GM06990 (cell line): ENCODE measurements around the gene ZNF778.

Experiments
- DNase-seq: peaks from one replicate; pipeline ENCODE4 v3.0.0-alpha.2; 2011; ENCODE audit not compliant: insufficient read length; ENCODE audit errors: extremely low read depth
- H3K27me3 ChIP-seq: replicated peaks from 2 replicates; pipeline ENCODE4 v1.6.0; 2011; ENCODE audit warnings: low read length; ENCODE audit not compliant: control insufficient read depth, insufficient read depth
- H3K36me3 ChIP-seq: 2 replicates; pipeline ENCODE4 v1.5.1; 2011; ENCODE audit warnings: low read length; ENCODE audit not compliant: control insufficient read depth, insufficient read depth
- H3K4me3 ChIP-seq: replicated peaks from 2 replicates; pipeline ENCODE4 v1.5.1; 2011; ENCODE audit warnings: low read depth, mild to moderate bottlenecking, control low read depth, low read length
- TF ChIP-seq, protein P1 (sequence below): IDR thresholded peaks from 2 replicates; pipeline ENCODE4 v1.5.1; 2011; ENCODE audit warnings: low read length, control low read depth, mild to moderate bottlenecking, inconsistent platforms; ENCODE audit not compliant: insufficient read depth, poor library complexity, severe bottlenecking

Gene ZNF778

DNA sequence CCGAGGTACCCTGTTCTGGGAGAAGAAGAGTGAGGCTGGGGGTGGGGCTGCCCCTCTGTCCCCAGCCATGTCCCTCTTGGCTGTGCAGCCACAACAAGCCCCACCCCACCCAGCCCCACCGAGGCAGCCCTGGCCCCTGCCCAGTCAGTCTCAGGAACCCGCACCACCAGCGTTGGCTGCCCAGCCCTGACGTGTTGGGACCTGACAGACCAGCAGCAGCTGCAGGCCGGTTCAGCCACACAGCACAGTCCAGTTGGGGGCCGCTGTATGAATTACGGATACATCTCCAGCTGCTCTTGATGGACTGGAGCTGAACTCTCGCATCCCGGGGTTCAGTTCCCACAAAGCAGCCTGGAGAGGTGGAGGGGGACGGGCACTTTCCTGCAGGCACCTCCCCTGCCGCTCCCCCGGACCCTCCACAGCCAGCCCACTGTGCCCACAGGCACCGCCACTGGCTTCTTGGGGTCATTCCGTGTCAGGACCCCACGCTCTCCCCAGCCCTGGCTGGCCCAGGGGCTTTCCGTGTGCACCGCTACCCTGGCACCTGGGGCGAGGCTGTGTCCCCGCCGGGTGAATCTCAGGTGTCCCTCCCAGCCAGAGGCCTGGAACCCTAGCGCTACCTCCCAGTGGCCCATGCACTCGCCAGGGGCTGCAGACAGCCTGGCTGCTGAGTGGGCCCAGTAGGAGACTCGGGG lies 38.9 kb upstream of the ZNF778 start:
- H3K36me3 ChIP-seq: no peaks in the 10 kb centered on the region
- DNase-seq: no peak
- H3K4me3 ChIP-seq: no peak overlapping the region
- TF ChIP-seq, protein P1, sequence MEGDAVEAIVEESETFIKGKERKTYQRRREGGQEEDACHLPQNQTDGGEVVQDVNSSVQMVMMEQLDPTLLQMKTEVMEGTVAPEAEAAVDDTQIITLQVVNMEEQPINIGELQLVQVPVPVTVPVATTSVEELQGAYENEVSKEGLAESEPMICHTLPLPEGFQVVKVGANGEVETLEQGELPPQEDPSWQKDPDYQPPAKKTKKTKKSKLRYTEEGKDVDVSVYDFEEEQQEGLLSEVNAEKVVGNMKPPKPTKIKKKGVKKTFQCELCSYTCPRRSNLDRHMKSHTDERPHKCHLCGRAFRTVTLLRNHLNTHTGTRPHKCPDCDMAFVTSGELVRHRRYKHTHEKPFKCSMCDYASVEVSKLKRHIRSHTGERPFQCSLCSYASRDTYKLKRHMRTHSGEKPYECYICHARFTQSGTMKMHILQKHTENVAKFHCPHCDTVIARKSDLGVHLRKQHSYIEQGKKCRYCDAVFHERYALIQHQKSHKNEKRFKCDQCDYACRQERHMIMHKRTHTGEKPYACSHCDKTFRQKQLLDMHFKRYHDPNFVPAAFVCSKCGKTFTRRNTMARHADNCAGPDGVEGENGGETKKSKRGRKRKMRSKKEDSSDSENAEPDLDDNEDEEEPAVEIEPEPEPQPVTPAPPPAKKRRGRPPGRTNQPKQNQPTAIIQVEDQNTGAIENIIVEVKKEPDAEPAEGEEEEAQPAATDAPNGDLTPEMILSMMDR: no peak
- H3K27me3 ChIP-seq: no peaks in the 10 kb centered on the region

- H3K36me3 ChIP-seq: no peaks in the 10 kb centered on the region
- DNase-seq: no peak
- H3K27me3 ChIP-seq: no peaks in the 10 kb centered on the region
- no peak overlapping the region for H3K4me3 ChIP-seq
- TF ChIP-seq, protein P1: no peak
Observed at GRCh38 chr16:89179148-89179484, 38.4 kb upstream of the ZNF778 start.

DNA sequence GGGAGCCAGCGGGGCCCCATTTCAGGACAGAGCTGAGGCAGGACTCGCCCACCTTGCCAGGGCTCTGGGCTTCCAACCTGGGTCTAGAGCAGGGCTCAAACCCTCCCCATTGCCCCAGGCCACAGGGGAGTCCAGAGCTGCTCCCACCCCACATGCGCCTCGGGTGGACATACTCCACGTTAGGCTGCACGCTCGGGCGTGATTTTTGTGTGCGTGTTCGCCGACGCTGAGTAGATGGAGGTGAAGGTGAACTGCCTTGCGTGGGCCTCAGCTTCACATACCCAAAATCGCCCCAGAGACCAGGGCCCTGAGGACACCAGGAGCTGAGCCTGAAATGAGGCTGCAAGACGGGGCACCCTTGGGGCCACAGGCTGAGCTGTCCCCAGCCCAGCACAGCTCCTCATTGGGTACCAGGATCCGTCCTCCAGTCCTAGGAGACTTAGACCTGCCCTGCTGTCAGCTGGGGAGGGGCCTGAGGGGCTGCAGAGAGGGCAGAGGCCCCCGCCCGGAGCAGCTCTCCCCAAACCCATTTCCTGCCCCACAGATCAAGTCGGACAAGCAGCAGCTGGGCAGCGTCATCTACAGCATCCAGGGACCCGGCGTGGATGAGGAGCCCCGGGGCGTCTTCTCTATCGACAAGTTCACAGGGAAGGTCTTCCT lies 37.7 kb upstream of the ZNF778 start:
- no peaks in the 10 kb centered on the region for H3K36me3 ChIP-seq
- no peaks in the 10 kb centered on the region for H3K27me3 ChIP-seq
- TF ChIP-seq, protein P1: no peak
- no peak for DNase-seq
- H3K4me3 ChIP-seq: no peak overlapping the region

GRCh38 chr16:89183463-89183862 lies 34.0 kb upstream of the ZNF778 start:
- no peak for DNase-seq
- TF ChIP-seq, protein P1: no peak
- Histone ChIP-seq H3K36me3 (no peaks in the 10 kb centered on the region), H3K4me3 (no peak overlapping the region), H3K27me3 (no peaks in the 10 kb centered on the region)

DNA sequence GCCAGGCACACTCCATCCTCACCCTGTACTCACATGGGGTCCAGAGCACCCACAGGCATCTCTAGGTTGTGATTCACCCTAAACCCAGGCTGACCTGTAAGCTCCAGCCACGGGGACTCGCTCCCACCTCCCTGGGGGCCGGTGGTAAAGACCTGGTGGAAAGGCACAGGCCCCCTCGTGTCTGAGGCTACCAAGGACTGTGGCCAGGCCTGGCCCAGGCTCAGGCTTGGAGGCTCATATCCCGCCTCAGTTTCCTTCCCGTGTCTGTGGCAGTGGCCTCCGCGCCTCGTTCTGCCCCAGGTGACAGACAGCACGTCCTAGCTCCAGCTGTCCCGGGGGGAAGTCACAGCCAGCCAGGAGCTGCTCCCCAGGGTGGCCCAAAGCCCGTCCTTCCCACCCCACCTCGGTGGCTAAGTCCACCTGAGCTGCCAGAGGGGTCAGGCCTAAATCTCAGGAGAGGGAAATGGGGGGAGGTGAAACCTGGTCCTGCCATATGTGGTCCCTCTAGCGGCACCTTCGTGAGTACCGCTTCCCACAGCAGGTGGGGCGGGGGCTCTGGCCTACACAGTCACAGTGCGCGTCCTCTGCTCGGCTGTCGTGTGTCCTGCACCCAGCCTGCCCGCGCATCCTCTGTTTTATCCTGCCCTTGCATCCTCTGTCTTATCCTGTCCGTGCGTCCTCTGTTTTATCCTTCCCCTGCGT lies 33.4 kb upstream of the ZNF778 start:
- Histone ChIP-seq H3K27me3 (no peaks in the 10 kb centered on the region), H3K36me3 (no peaks in the 10 kb centered on the region), H3K4me3 (no peak overlapping the region)
- no peak for DNase-seq
- TF ChIP-seq, protein P1: no peak

DNA sequence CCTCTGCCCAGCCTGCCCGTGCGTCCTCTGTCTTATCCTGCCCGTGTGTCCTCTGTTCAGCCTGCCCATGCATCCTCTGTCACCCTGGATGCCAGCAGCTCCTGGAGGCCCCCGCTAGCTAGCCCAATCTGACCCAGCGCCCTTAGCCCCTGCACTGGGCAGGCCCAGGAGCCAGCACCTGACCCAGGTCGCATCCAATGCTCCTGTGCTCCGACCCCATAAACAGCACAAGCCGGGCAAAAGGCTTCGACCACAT lies 32.9 kb upstream of the ZNF778 start:
- DNase-seq: no peak
- H3K36me3 ChIP-seq: no peaks in the 10 kb centered on the region
- H3K4me3 ChIP-seq: no peak overlapping the region
- TF ChIP-seq, protein P1: no peak
- H3K27me3 ChIP-seq: no peaks in the 10 kb centered on the region
